Stimulated activated CD8-positive, alpha-beta memory T cell treated with anti-CD3 and anti-CD28 coated beads, Interleukin-7, amount 100 ng/mL, for 1 hour (primary cell): ENCODE measurements around the gene EFNB2.

Experiments
- DNase-seq, 2 donors: peaks; one replicate each; pipeline ENCODE4 v3.0.0-alpha.2; 2020; ENCODE audit warnings: low read depth in 2 of 2

Gene EFNB2

DNA sequence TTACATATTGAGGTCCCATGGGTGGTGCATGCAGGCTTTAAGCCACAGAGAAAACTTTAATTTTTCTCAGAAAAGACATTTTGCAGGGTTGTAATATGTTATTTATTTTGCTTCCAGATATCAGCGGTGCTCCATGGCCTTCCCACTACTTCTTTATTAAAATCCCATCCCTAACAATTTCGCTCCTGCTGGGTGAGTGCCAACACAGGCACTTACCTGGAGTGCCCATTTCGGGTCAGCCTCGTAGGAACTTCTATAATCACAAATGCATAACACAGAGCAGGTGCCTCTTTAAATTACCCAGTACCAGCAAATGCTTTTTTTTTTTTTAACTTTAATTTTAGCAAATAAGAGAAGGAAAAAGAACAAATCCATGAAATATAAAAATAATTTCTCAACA lies 86.4 kb downstream of the EFNB2 start:
- no peak for DNase-seq

DNA sequence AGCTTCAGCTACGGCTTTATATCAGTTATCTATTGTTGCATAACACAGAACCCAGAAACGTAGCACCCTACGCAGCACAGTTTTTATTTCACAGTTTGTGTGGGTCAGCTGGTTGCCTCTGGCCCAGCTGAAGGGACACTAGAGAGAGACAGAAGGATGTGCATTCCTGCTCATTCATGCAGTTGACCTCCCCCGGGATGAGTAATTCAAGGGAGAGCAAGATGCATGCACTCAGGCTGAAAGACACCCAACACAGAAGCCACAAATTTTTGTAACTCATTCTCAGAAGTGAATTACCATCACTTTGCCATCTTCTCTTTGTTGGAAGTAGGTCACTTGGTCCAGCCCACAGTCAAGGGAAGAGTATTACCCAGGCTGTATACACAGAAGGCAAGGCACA lies 89.5 kb downstream of the EFNB2 start:
- no peak for DNase-seq

DNA sequence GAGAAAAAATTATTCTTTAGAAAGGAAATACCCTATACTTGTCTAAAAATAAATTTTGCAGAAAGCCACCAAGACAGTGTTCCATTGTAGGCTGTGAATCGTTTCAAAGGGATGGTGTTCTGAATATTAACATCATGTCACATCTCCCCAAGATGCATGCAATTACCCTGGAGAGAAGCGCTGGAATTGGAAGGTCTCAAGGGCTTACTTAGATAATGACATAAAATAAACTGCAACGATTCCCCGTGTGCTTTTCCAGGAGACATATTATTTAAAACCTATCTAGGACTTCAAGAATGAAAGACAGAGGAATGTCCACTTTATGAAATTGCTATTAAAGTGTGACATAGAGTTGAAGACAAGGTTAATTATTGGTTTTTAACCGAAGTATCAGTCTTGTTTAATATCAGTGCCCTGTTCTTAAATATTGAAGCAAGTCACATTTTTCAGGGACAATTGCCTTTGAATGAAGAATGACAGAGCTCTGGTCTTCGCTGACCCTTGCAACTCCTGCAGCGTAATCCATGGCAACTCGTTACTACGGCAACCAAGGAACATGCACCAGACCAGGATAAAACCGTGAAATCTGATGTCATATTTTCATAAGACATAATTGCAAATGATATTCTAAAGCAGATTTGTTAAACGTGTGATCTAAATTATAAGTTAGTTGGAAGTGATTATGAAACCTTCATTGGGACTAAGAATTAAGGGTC lies 91.7 kb downstream of the EFNB2 start:
- no peak for DNase-seq

DNA sequence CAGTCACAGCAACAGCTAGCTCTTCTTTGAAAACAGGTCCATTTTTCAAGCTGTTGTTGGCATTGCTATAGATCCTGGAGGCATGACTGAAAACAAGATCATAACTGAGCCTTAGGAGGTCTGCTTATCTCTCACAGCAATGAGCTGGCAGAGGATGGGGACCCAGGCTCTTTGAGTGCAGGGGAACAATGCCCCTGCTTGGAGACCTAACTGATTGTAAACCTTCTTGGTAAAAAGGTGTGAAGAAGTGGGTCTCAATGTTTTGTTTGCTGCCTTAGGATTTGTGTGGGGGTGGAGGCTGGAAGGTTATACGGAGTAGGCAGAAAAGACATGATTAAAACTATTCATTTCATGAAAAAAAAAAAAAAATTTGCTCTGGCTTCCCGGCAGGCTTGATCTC lies 94.6 kb downstream of the EFNB2 start:
- DNase-seq: no peak
